GM12878 (cell line): Measurements from ENCODE around the gene PURA. TPM values are rescaled to one million over a fixed set of nuclear protein-coding genes. Genes with fewer than 3 reads are reported as not detected.

Source experiments
- BACH1 ChIP-seq: fragments of 450-650 bp; IDR thresholded peaks from 2 replicates; pipeline ENCODE4 v1.6.1; 2017; ENCODE audit warnings: mild to moderate bottlenecking, borderline replicate concordance
- CREM ChIP-seq: IDR thresholded peaks from 2 replicates; pipeline ENCODE4 v1.6.1; 2014; ENCODE audit warnings: antibody characterized with exemption, low read depth
- FOXM1 ChIP-seq: IDR thresholded peaks from 2 replicates; pipeline ENCODE4 v1.6.1; 2012; ENCODE audit warnings: low read depth, mild to moderate bottlenecking, inconsistent platforms, low read length, moderate library complexity
- HDAC2 ChIP-seq: fragments of 200-600 bp; sonication (generic); IDR thresholded peaks from 2 replicates; pipeline ENCODE4 v1.6.1; 2017
- HDGF ChIP-seq: fragments of 450-650 bp; IDR thresholded peaks from 2 replicates; pipeline ENCODE4 v1.6.1; 2016; ENCODE audit warnings: antibody characterized with exemption
- IKZF2 ChIP-seq, 2 experiments: fragments of 450-650 bp; IDR thresholded peaks; 2 replicates each; pipeline ENCODE4 v1.6.1; 2017; ENCODE audit warnings: mild to moderate bottlenecking in 2 of 2, moderate library complexity in 2 of 2
- MTA3 ChIP-seq: IDR thresholded peaks from 2 replicates; pipeline ENCODE4 v1.6.1; 2012; ENCODE audit warnings: low read length, inconsistent platforms, borderline replicate concordance
- NFIC ChIP-seq: IDR thresholded peaks from 2 replicates; pipeline ENCODE4 v1.6.1; 2012; ENCODE audit warnings: low read depth, mild to moderate bottlenecking, inconsistent platforms, low read length, moderate library complexity
- NRF1 ChIP-seq: conservative IDR thresholded peaks from 2 replicates; pipeline ENCODE4 v1.6.1; 2011; ENCODE audit warnings: mild to moderate bottlenecking, low read depth, low read length, improper control_type of control experiment
- PAX5 ChIP-seq: IDR thresholded peaks from 2 replicates; pipeline ENCODE4 v1.6.1; 2011; ENCODE audit warnings: low read depth, low read length, borderline replicate concordance
- PML ChIP-seq: IDR thresholded peaks from 2 replicates; pipeline ENCODE4 v1.6.1; 2012; ENCODE audit warnings: low read length, inconsistent platforms
- POU2F2 ChIP-seq: IDR thresholded peaks from 3 replicates; pipeline ENCODE4 v1.6.1; 2011; ENCODE audit warnings: low read depth, mild to moderate bottlenecking, low read length, borderline replicate concordance
- RELB ChIP-seq: fragments of 450-650 bp; IDR thresholded peaks from 2 replicates; pipeline ENCODE4 v1.6.1; 2017; ENCODE audit warnings: low read depth, mild to moderate bottlenecking, moderate library complexity
- RUNX3 ChIP-seq: IDR thresholded peaks from 2 replicates; pipeline ENCODE4 v1.6.1; 2012; ENCODE audit warnings: low read length, inconsistent platforms
- SMAD1 ChIP-seq: fragments of 450-650 bp; IDR thresholded peaks from 2 replicates; pipeline ENCODE4 v1.6.1; 2018; ENCODE audit warnings: mild to moderate bottlenecking, low read depth; ENCODE audit not compliant: partially characterized antibody
- SMARCA5 ChIP-seq: fragments of 450-650 bp; IDR thresholded peaks from 2 replicates; pipeline ENCODE4 v1.6.1; 2017; ENCODE audit warnings: mild to moderate bottlenecking
- SRF ChIP-seq, 2 experiments: IDR thresholded peaks; 2 replicates each; pipeline ENCODE4 v1.6.1; 2011; ENCODE audit warnings: low read depth in 2 of 2, low read length in 2 of 2, mild to moderate bottlenecking in 1 of 2, moderate library complexity in 1 of 2
- STAT1 ChIP-seq: fragments of 450-650 bp; conservative IDR thresholded peaks from 2 replicates; pipeline ENCODE4 v1.6.1; 2014; ENCODE audit warnings: antibody characterized with exemption, mild to moderate bottlenecking
- TCF12 ChIP-seq: IDR thresholded peaks from 2 replicates; pipeline ENCODE4 v1.6.1; 2011; ENCODE audit warnings: low read depth, mild to moderate bottlenecking, low read length
- ZNF24 ChIP-seq: fragments of 450-650 bp; IDR thresholded peaks from 2 replicates; pipeline ENCODE4 v1.6.1; 2017; ENCODE audit warnings: antibody characterized with exemption, mild to moderate bottlenecking
- polyA plus RNA-seq, 11 experiments: library from polyadenylated mRNA; depleted of rRNA in 4 of 11; unstranded in 6 of 11; stranded (reverse) in 5 of 11; fragments of >200 nt; fragmentation: Nextera tagmentation in 4 of 11; fragmentation: Illumina TruSeq in 1 of 11; extraction: Ambion mirVana in 4 of 11; extraction: Trizol in 1 of 11; gene quantifications; 1 replicate in 1 of 11; 2 replicates in 10 of 11; pipeline versions ENCODE4 v1.2.1 to v1.2.3, GENCODE V29; 2011 to 2016; ENCODE audit warnings: inconsistent platforms in 2 of 11, missing spikeins in 2 of 11, low read depth in 1 of 11
- total RNA-seq, 4 experiments: library from RNA; depleted of rRNA in 3 of 4; stranded (reverse); fragments of >200 nt in 3 of 4; fragmentation: Illumina TruSeq in 1 of 4; extraction: Trizol in 1 of 4; gene quantifications; 2 replicates each; pipeline versions ENCODE4 v1.2.1 to v1.2.3, GENCODE V29; 2013 to 2021
- TF ChIP-seq, protein P1 (sequence below): IDR thresholded peaks from 2 replicates; pipeline ENCODE4 v1.6.1; 2011; ENCODE audit warnings: borderline replicate concordance, low read depth, mild to moderate bottlenecking, moderate library complexity, mixed read lengths, low read length; ENCODE audit not compliant: insufficient read depth; ENCODE audit errors: extremely low read length
- TF ChIP-seq, protein P2 (sequence below): fragments of 450-650 bp; conservative IDR thresholded peaks from 2 replicates; pipeline ENCODE4 v1.6.1; 2017; ENCODE audit warnings: mild to moderate bottlenecking, moderate library complexity
- TF ChIP-seq, protein P3 (sequence below): IDR thresholded peaks from 2 replicates; pipeline ENCODE4 v1.6.1; 2011; ENCODE audit warnings: borderline replicate concordance, low read depth, mild to moderate bottlenecking, moderate library complexity, low read length; ENCODE audit not compliant: insufficient read depth, poor library complexity, severe bottlenecking

Gene PURA
- total and polyA plus RNA-seq, 10 of the 15 experiments (the other 5 are each of a cell fraction or from before 2014, with no cell fraction given): 3.3 to 11.8 (median 5.8) TPM

GRCh38 chr5:140107312-140108092 is 6.4 kb upstream of the PURA start (continued):
- TF ChIP-seq BACH1 (peak; percentile 88), SMARCA5 (peak; percentile 57), SRF (IDR thresholded peaks at IDR 0.05; ENCODE audit: low read depth in 2 of 2, low read length in 2 of 2) (0 out of 4 replicates have a peak, but pooled peaks of 1 of the 2 experiments have one; percentile 3), NFIC (no peak), SMAD1 (peak; percentile 43), HDAC2 (no peak), STAT1 (0 out of 2 replicates have a peak, but pooled peaks have one; percentile 70), RUNX3 (peak; percentile 29), CREM (peak; percentile 68), POU2F2 (0 out of 3 replicates have a peak, but pooled peaks have one; percentile 10), FOXM1 (no peak), NRF1 (0 out of 2 replicates have a peak, but pooled peaks have one; percentile 9), MTA3 (no peak), ZNF24 (no peak), RELB (peak; percentile 58; the same call in 1 of the 2 replicates), PML (peak; percentile 75; the same call in 1 of the 2 replicates), IKZF2 (IDR thresholded peaks at IDR 0.05) (no peak), PAX5 (peak; percentile 6; the same call in 1 of the 2 replicates), HDGF (peak; percentile 80), TCF12 (peak; percentile 35; the same call in 1 of the 2 replicates)
- TF ChIP-seq, protein P1, sequence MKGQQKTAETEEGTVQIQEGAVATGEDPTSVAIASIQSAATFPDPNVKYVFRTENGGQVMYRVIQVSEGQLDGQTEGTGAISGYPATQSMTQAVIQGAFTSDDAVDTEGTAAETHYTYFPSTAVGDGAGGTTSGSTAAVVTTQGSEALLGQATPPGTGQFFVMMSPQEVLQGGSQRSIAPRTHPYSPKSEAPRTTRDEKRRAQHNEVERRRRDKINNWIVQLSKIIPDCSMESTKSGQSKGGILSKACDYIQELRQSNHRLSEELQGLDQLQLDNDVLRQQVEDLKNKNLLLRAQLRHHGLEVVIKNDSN: no peak
- TF ChIP-seq, protein P2, sequence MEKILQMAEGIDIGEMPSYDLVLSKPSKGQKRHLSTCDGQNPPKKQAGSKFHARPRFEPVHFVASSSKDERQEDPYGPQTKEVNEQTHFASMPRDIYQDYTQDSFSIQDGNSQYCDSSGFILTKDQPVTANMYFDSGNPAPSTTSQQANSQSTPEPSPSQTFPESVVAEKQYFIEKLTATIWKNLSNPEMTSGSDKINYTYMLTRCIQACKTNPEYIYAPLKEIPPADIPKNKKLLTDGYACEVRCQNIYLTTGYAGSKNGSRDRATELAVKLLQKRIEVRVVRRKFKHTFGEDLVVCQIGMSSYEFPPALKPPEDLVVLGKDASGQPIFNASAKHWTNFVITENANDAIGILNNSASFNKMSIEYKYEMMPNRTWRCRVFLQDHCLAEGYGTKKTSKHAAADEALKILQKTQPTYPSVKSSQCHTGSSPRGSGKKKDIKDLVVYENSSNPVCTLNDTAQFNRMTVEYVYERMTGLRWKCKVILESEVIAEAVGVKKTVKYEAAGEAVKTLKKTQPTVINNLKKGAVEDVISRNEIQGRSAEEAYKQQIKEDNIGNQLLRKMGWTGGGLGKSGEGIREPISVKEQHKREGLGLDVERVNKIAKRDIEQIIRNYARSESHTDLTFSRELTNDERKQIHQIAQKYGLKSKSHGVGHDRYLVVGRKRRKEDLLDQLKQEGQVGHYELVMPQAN: 0 out of 2 replicates have a peak, but pooled peaks have one; percentile 24
- TF ChIP-seq, protein P3, sequence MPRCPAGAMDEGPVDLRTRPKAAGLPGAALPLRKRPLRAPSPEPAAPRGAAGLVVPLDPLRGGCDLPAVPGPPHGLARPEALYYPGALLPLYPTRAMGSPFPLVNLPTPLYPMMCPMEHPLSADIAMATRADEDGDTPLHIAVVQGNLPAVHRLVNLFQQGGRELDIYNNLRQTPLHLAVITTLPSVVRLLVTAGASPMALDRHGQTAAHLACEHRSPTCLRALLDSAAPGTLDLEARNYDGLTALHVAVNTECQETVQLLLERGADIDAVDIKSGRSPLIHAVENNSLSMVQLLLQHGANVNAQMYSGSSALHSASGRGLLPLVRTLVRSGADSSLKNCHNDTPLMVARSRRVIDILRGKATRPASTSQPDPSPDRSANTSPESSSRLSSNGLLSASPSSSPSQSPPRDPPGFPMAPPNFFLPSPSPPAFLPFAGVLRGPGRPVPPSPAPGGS: peak; percentile 24
